Measurements from ENCODE around the gene PPFIBP2. TPM values are rescaled to one million over a fixed set of nuclear protein-coding genes. Genes with fewer than 3 reads are reported as not detected.
A peak's percentile ranks its signal among the peaks of the same experiment; 100 is the strongest.

PPFIBP2 gene
- total RNA-seq, 2 experiments from 2014 or later, result 22.2 to 26.1 TPM

DNA sequence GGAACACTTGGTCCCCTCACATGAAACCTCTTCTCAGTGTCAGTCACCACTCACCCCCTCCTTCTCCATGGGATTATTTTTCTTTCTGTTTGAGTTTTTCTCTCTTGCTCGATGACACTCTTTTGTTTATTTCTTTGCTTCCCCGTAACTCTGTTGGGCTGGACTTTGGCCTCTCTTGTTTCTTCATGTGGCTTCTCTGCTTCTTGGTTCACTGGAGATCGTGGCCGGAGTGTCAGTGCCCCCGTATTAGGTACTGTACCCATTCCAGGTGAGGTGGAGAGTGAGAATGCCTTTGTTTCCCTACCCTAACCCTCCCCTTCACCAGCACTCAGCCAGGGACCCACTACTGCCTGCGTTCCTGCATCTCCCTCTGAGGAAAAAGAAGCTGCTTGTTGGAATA, 127.0 kb downstream of the PPFIBP2 start:
- H3K27ac Mint-ChIP-seq, result no peak overlapping the region
- CTCF ChIA-PET, result no interaction called here

DNA sequence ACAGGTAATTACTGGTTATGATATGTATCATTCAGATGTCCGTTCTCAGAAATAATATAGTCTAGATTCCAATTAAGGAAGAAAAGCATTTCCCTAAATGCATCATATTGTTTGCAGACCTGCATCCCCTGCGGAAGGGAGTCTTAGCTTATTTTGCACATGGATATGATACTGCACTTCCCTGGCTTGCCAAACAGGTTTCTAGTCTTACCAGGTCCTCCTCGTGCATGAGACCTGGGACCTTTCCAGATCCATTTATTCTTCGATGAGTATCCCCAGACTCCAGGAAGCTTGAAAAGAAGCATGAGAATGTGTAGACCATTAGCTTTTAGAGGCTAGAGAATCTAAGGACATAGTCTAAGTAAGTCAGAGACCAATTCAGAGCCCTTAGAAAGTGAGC, 128.9 kb downstream of the PPFIBP2 start:
- intact Hi-C loops (cut with micrococcal nuclease), result no loop called here
- Mint-ChIP-seq H3K4me1 (ENCODE audit: low read depth) (no peaks in the 10 kb centered on the region), H3K27me3 (ENCODE audit: low read depth) (no peaks in the 10 kb centered on the region), H3K27ac (no peak overlapping the region), H3K4me3 (no peak overlapping the region), H3K9me3 (no peaks in the 10 kb centered on the region), H3K36me3 (ENCODE audit: low read depth) (peaks cover 14% of the 10 kb centered on the region)
- CTCF ChIA-PET, result interaction anchor here (1.0 kb wide), 1 partner anchor 130 kb away, joined by 3 read pairs; the partner anchor contains the start of gene PPFIBP2
- no peak for DNase-seq

More for the DNA sequence above, 127.0 kb downstream of the PPFIBP2 start:
- DNase-seq, result no peak
- intact Hi-C loops (cut with micrococcal nuclease), result no loop called here
- Mint-ChIP-seq H3K36me3 (ENCODE audit: low read depth) (peaks cover 24% of the 10 kb centered on the region), H3K27me3 (ENCODE audit: low read depth) (no peaks in the 10 kb centered on the region), H3K9me3 (no peaks in the 10 kb centered on the region), H3K4me1 (ENCODE audit: low read depth) (no peaks in the 10 kb centered on the region), H3K4me3 (no peak overlapping the region)

DNA sequence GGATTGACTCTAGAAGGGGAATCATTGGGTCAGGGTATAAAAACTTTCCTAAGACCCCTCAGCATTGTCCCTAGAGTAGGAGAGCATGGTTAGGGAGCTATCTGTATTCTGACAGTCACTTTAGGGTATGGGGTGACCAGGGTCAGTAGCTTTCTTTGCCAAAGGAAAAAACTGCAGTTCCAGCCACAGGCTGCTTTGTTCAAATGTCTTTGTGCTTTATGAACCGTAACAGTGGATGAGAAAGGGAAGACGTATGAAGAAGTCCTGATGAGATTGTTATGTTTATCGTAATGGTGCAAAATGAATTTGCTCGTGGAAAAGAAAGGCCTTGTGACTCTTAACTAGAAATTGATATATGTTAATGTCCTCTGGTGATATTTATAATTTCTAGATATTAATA, 129.5 kb downstream of the PPFIBP2 start:
- no peaks in the 10 kb centered on the region for H3K4me1 Mint-ChIP-seq (ENCODE audit: low read depth)
- no peak overlapping the region for H3K4me3 Mint-ChIP-seq
- intact Hi-C loops (cut with micrococcal nuclease), result no loop called here
- no peak for DNase-seq
- peaks cover 14% of the 10 kb centered on the region for H3K36me3 Mint-ChIP-seq (ENCODE audit: low read depth)
- H3K9me3 Mint-ChIP-seq, result no peaks in the 10 kb centered on the region
- no peaks in the 10 kb centered on the region for H3K27me3 Mint-ChIP-seq (ENCODE audit: low read depth)
- CTCF ChIA-PET, result interaction anchor here (0.6 to 1.0 kb wide), 2 partner anchors 113 to 130 kb away, joined by 3 read pairs; partner anchors contain the start of gene PPFIBP2
- no peak overlapping the region for H3K27ac Mint-ChIP-seq

DNA sequence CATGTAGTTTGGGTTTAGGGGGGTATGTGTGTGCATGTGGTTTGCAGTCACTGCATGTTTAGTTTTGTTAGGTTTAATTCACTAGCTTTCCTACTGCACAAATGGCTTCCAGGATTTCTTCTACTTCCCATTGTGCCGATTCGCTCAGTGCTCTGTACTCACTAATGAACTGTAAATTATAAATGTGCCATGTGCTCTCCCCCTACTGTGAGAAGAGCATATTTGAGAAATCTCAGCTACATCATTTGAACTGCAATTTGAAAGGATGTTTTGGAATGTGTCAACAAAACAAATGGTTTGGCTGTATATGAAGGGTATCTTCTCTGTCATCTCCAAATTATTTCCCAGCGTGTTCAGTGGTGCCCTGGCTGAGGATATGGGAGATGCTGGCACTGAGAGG, 131.4 kb downstream of the PPFIBP2 start:
- Mint-ChIP-seq H3K9me3 (no peaks in the 10 kb centered on the region), H3K4me1 (ENCODE audit: low read depth) (no peaks in the 10 kb centered on the region), H3K4me3 (no peak overlapping the region), H3K27me3 (ENCODE audit: low read depth) (no peaks in the 10 kb centered on the region), H3K27ac (no peak overlapping the region), H3K36me3 (ENCODE audit: low read depth) (peaks cover 14% of the 10 kb centered on the region)
- intact Hi-C loops (cut with micrococcal nuclease), result no loop called here
- DNase-seq, result no peak
- CTCF ChIA-PET, result interaction anchor here (0.7 kb wide), 1 partner anchor 12 kb away, joined by 3 read pairs; no protein-coding TSS in a partner anchor

DNA sequence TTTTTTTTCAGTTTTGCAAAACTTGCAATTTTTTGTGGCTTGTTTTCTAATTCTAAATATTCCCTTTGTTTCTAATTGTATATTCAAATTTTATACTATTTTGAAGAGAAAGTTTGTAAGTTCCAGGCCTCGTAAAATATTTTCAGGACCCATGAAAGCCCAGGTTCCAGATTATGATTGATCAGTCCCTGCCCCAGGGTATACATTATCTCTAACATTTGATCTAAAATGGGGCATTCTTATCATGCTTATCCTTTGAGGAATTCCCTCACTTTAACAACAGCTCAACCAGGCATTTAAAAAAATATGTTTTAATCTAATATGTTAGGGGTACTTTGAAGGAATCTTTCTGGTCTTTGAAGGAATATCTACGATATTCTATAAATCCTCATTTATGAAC, 133.1 kb downstream of the PPFIBP2 start:
- no peaks in the 10 kb centered on the region for H3K27me3 Mint-ChIP-seq (ENCODE audit: low read depth)
- peaks cover 15% of the 10 kb centered on the region for H3K36me3 Mint-ChIP-seq (ENCODE audit: low read depth)
- DNase-seq, result no peak
- intact Hi-C loops (cut with micrococcal nuclease), result no loop called here
- H3K9me3 Mint-ChIP-seq, result no peaks in the 10 kb centered on the region
- H3K27ac Mint-ChIP-seq, result no peak overlapping the region
- no peak overlapping the region for H3K4me3 Mint-ChIP-seq
- CTCF ChIA-PET, result no interaction called here
- no peaks in the 10 kb centered on the region for H3K4me1 Mint-ChIP-seq (ENCODE audit: low read depth)

DNA sequence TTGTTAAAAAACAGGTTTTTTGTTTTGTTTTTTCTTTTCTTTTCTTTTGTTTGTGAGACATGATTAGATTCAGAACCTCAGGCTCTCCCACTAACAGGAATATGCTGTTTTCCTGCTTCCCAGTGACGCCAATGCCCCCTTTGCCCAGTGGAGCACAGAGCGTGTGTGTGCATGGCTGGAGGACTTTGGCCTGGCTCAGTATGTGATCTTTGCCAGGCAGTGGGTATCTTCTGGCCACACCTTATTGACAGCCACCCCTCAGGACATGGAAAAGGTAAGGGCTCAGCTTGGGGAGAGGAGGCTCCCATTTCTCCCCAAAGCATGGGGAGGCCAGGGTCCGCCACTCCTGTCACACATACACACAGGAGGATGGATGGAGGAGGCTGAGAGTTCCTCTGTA, 134.5 kb downstream of the PPFIBP2 start:
- intact Hi-C loops (cut with micrococcal nuclease), result no loop called here
- no peaks in the 10 kb centered on the region for H3K9me3 Mint-ChIP-seq
- H3K36me3 Mint-ChIP-seq (ENCODE audit: low read depth), result peaks cover 22% of the 10 kb centered on the region
- no peak overlapping the region for H3K27ac Mint-ChIP-seq
- no peak for DNase-seq
- H3K27me3 Mint-ChIP-seq (ENCODE audit: low read depth), result no peaks in the 10 kb centered on the region
- H3K4me3 Mint-ChIP-seq, result no peak overlapping the region
- CTCF ChIA-PET, result interaction anchor here (0.7 to 1.0 kb wide), 2 partner anchors 47 to 136 kb away, joined by 3 read pairs; no protein-coding TSS in a partner anchor
- H3K4me1 Mint-ChIP-seq (ENCODE audit: low read depth), result no peaks in the 10 kb centered on the region

DNA sequence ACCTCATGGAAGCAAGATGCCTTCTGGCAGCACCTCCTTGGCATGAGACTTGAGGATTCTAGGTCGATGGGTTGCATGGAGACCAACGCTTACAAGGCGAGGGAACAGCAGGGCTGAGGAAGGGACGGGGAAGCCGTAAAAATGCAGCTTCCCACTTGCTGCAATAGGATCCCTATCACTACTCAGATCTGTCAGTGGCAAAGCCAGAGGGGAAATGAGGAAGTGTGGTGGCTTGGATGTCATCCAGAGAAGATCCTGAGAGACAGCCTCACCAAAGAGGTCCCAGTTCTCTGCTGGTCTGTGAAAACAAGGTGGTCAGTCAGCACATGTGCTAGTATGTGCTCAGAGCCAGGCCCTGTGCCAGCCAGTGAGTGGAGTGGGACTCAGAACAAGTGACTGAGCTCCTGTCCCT, 137.3 kb downstream of the PPFIBP2 start:
- no peaks in the 10 kb centered on the region for H3K9me3 Mint-ChIP-seq
- intact Hi-C loops (cut with micrococcal nuclease), result no loop called here
- CTCF ChIA-PET, result interaction anchor here (0.7 kb wide), 1 partner anchor 626 kb away, joined by 3 read pairs; no protein-coding TSS in a partner anchor

DNA sequence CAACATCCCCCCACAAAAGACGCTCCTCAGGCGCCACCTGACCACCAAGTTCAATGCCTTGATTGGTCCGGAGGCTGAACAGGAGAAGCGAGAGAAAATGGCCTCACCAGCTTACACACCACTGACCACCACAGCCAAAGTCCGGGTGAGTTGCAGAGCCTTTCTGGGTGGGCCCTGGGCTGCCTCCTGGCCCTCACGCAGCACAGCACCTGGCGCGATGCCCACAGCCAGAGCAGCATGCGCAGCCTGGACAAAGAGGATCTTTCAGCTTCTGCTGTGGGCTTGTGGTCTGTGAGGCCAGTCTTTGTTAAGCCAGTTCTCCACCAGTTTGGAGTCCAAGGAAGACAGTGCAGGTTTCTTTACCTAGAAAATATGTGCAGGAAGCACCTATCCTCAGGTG, 137.9 kb downstream of the PPFIBP2 start:
- intact Hi-C loops (cut with micrococcal nuclease), result no loop called here
- no peak overlapping the region for H3K4me3 Mint-ChIP-seq
- H3K27ac Mint-ChIP-seq, result no peak overlapping the region
- no peak for DNase-seq
- CTCF ChIA-PET, result no interaction called here
- no peaks in the 10 kb centered on the region for H3K9me3 Mint-ChIP-seq
- H3K4me1 Mint-ChIP-seq (ENCODE audit: low read depth), result no peaks in the 10 kb centered on the region
- H3K27me3 Mint-ChIP-seq (ENCODE audit: low read depth), result no peaks in the 10 kb centered on the region
- peaks cover 29% of the 10 kb centered on the region for H3K36me3 Mint-ChIP-seq (ENCODE audit: low read depth)

More for the DNA sequence above, 137.3 kb downstream of the PPFIBP2 start:
- DNase-seq, result no peak
- H3K27me3 Mint-ChIP-seq (ENCODE audit: low read depth), result no peaks in the 10 kb centered on the region
- H3K36me3 Mint-ChIP-seq (ENCODE audit: low read depth), result peaks cover 23% of the 10 kb centered on the region
- H3K4me1 Mint-ChIP-seq (ENCODE audit: low read depth), result no peaks in the 10 kb centered on the region
- H3K4me3 Mint-ChIP-seq, result no peak overlapping the region
- no peak overlapping the region for H3K27ac Mint-ChIP-seq

DNA sequence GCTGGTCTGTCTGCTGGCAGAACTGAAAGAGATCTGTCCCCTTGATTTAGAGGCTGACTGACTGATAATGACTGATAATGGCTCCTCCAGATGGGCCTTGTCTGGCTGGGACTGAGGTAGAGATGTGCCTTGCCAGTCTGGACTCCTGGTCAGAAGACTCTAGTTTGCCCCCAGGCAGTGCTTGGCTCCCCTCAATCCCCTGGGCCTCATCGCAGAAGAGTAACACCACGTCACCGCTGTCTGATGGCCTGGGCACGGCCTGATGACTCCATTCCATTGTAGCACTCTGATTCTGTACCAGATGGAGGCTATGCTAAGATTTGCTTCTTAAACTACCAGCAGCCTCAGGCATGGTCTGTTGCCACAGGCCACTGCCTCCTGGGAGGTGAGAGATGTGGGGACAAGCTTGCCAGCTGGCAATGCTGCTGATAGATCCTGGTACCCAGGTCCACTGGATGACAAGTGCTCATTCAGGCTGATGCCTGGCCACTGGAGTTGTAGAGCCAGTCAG, 140.5 kb downstream of the PPFIBP2 start:
- DNase-seq, result no peak
- CTCF ChIA-PET, result interaction anchor here (0.5 kb wide), 1 partner anchor 83 kb away, joined by 3 read pairs; no protein-coding TSS in a partner anchor
- H3K4me1 Mint-ChIP-seq (ENCODE audit: low read depth), result no peaks in the 10 kb centered on the region
- intact Hi-C loops (cut with micrococcal nuclease), result no loop called here
- no peaks in the 10 kb centered on the region for H3K9me3 Mint-ChIP-seq
- no peak overlapping the region for H3K27ac Mint-ChIP-seq
- no peak overlapping the region for H3K4me3 Mint-ChIP-seq
- no peaks in the 10 kb centered on the region for H3K27me3 Mint-ChIP-seq (ENCODE audit: low read depth)
- peaks cover 39% of the 10 kb centered on the region for H3K36me3 Mint-ChIP-seq (ENCODE audit: low read depth)

DNA sequence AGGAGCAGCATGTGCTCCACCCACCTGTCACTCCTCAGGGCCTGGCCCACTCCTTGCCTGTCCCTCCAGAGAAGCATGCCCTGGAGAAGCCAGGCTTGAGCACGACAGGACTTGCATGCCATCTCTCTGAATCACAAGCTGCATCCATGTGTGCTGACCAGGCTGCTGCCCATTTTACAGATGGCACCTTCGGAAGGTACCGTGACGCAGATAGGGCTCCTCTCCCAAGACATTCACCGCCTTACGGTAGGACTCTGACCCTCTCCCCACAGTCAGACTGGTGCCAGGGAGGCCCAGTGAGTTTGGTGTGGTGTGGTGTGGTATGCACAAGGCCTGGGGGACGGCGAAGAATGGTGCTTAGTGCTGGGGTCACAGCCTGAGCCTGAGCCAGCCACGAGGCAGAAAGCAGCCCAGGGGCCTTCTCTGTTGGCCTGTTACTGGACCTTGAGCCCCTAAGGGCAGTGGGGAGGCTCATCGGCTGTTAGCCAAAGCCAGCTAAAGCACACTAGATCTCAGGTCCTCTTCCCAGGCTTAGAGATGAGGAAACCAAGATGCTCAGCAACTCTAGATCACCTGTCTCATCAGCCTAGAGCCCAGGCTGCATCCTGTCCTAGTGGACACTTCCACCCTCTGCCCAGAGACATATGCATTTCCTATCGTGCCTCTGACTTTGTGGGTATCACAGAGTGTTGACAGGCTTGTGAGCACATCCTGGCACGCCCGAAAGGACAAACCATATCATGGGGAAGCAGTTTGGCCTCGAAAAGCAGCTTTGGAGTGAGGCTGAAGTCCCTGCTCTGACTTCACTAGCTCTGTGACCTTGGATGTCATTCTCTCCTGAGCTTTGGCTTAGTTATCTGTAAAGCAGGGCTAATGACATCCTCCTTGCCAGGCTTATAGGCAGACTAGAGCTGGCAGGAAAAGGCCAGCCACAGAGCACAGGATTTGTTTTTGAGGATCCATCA, 141.7 kb downstream of the PPFIBP2 start:
- intact Hi-C loops (cut with micrococcal nuclease), result loop anchor here (2.0 kb wide), 1 partner anchor 143 kb away; the partner anchor contains the start of gene PPFIBP2
- H3K36me3 Mint-ChIP-seq (ENCODE audit: low read depth), result peaks cover 36% of the 10 kb centered on the region
- no peak for DNase-seq
- no peaks in the 10 kb centered on the region for H3K4me1 Mint-ChIP-seq (ENCODE audit: low read depth)
- CTCF ChIA-PET, result no interaction called here
- no peaks in the 10 kb centered on the region for H3K27me3 Mint-ChIP-seq (ENCODE audit: low read depth)
- no peaks in the 10 kb centered on the region for H3K9me3 Mint-ChIP-seq
- no peak overlapping the region for H3K4me3 Mint-ChIP-seq
- H3K27ac Mint-ChIP-seq, result no peak overlapping the region

DNA sequence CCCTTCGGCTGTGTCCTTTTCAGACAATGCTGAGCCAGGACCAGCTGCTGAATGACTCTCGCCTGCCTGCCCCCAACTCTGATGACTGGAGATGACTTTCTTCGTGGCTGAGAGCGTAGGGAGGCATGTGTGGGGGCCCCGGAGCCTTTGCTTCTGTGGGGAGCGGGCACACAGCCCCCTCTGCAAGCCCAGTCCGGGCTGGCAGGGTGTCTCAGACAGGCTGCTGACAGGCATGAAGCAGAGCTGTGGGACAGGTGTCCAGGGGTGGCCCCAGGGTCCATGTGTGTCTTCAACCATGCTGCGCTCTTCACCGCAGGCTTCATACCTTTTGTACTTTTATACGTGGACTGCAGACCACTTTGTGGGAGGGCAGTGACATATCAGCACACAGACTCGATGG, 142.9 kb downstream of the PPFIBP2 start:
- Mint-ChIP-seq H3K27me3 (ENCODE audit: low read depth) (no peaks in the 10 kb centered on the region), H3K4me3 (no peak overlapping the region), H3K9me3 (peaks cover 1% of the 10 kb centered on the region), H3K27ac (no peak overlapping the region), H3K36me3 (ENCODE audit: low read depth) (peaks cover 36% of the 10 kb centered on the region), H3K4me1 (ENCODE audit: low read depth) (no peaks in the 10 kb centered on the region)
- DNase-seq, result no peak
- intact Hi-C loops (cut with micrococcal nuclease), result loop anchor here (2.0 kb wide), 1 partner anchor 144 kb away; the partner anchor contains the start of gene PPFIBP2
- CTCF ChIA-PET, result interaction anchor here (0.7 to 1.2 kb wide), 4 partner anchors 9 to 304 kb away, joined by 3 read pairs; no protein-coding TSS in a partner anchor

DNA sequence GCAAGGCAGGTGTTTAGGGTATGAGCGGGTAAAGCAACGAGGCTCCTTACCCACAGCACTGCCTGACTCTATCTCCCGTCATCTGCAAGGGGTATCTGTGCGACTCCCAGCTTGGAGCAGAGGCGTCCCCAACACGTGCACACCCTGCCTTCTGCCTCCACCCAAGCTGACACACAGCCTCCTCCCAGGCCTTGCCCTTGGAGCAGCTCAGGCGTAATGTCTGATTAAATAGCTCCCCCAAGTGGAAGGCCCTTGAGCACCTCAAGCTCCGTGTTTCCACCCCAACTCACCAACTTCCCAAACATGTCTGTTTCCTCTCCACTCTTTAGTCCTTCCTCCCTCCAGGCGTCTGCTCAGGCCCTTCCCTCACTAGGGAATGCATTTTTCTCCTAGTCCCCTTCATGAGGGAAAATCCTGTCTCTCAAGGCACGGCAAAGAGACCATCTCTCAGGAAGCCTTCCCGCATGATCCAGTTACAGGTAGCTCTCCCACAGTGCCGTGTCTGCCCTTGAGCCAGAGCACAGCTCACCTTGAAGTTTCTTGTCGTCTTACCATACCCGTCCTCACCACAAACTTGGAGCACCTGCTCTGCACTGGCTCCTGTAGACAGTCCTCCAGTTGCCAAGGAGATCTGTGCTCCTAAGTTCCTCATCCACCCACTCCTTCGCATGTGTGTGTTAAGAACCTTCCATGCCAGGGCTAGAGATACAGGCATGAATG, 143.7 kb downstream of the PPFIBP2 start:
- Mint-ChIP-seq H3K4me3 (no peak overlapping the region), H3K27ac (no peak overlapping the region), H3K9me3 (peaks cover 3% of the 10 kb centered on the region), H3K36me3 (ENCODE audit: low read depth) (peaks cover 29% of the 10 kb centered on the region), H3K27me3 (ENCODE audit: low read depth) (no peaks in the 10 kb centered on the region), H3K4me1 (ENCODE audit: low read depth) (no peaks in the 10 kb centered on the region)
- intact Hi-C loops (cut with micrococcal nuclease), result loop anchor here (2.0 kb wide), 1 partner anchor 145 kb away; the partner anchor contains the start of gene PPFIBP2
- CTCF ChIA-PET, result interaction anchor here (0.6 to 1.2 kb wide), 7 partner anchors 9 to 412 kb away, joined by 3 read pairs; no protein-coding TSS in a partner anchor
- peak; percentile 30 for DNase-seq

Data from activated naive CD4-positive, alpha-beta T cell treated with anti-CD3 and anti-CD28 coated beads for 36 hours (primary cell).